GM12892 (cell line): ENCODE data around the gene PTPRN2.

ENCODE experiments used
- POLR2A ChIP-seq: IDR thresholded peaks from 2 replicates; pipeline ENCODE4 v1.6.1; 2011; ENCODE audit warnings: low read depth, low read length, control low read depth
- POLR2AphosphoS5 ChIP-seq: IDR thresholded peaks from 2 replicates; pipeline ENCODE4 v1.6.1; 2011; ENCODE audit warnings: low read depth, low read length, control low read depth
- TAF1 ChIP-seq: IDR thresholded peaks from 2 replicates; pipeline ENCODE4 v1.6.1; 2011; ENCODE audit warnings: low read depth, mild to moderate bottlenecking, control low read depth, low read length, borderline replicate concordance

- TF ChIP-seq POLR2A (no peak), POLR2AphosphoS5 (no peak), TAF1 (no peak)
Measured at GRCh38 chr7:157801971-157802675, 785.5 kb downstream of the PTPRN2 start.
